ENCODE measurements around the gene MPV17. TPM values are rescaled to one million over a fixed set of nuclear protein-coding genes. Genes with fewer than 3 reads are reported as not detected.
A peak's percentile ranks its signal among the peaks of the same experiment; 100 is the strongest.

Gene MPV17
- total and polyA plus RNA-seq, 2 of the 13 experiments (the other 11 are each of a cell fraction or from before 2014, with no cell fraction given): 48.9 to 129 TPM

- TF ChIP-seq, protein P1, sequence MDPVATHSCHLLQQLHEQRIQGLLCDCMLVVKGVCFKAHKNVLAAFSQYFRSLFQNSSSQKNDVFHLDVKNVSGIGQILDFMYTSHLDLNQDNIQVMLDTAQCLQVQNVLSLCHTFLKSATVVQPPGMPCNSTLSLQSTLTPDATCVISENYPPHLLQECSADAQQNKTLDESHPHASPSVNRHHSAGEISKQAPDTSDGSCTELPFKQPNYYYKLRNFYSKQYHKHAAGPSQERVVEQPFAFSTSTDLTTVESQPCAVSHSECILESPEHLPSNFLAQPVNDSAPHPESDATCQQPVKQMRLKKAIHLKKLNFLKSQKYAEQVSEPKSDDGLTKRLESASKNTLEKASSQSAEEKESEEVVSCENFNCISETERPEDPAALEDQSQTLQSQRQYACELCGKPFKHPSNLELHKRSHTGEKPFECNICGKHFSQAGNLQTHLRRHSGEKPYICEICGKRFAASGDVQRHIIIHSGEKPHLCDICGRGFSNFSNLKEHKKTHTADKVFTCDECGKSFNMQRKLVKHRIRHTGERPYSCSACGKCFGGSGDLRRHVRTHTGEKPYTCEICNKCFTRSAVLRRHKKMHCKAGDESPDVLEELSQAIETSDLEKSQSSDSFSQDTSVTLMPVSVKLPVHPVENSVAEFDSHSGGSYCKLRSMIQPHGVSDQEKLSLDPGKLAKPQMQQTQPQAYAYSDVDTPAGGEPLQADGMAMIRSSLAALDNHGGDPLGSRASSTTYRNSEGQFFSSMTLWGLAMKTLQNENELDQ (CRISPR knock-in tag; IDR thresholded peaks at IDR 0.05; ENCODE audit: borderline replicate concordance): peak; percentile 8; the same call in 1 of the 2 replicates
- TF ChIP-seq ZNF496 (CRISPR knock-in tag; IDR thresholded peaks at IDR 0.05; ENCODE audit: insufficient replicate concordance) (no peak), HIC2 (CRISPR knock-in tag; IDR thresholded peaks at IDR 0.05; ENCODE audit: low read depth) (peak; percentile 29; the same call in 1 of the 2 replicates), ZNF160 (CRISPR knock-in tag; IDR thresholded peaks at IDR 0.05) (peak; percentile 95), ATF2 (CRISPR knock-in tag; IDR thresholded peaks at IDR 0.05) (peak; percentile 84; the same call in 1 of the 2 replicates), ELF4 (CRISPR knock-in tag; IDR thresholded peaks at IDR 0.05; ENCODE audit: borderline replicate concordance) (peak; percentile 63; the same call in 1 of the 2 replicates), ZNF564 (CRISPR knock-in tag; IDR thresholded peaks at IDR 0.05) (no peak), ZNF646 (CRISPR knock-in tag; IDR thresholded peaks at IDR 0.05) (no peak), CEBPB (IDR thresholded peaks at IDR 0.05; ENCODE audit: borderline replicate concordance, low read depth, low read length) (peak; percentile 66; the same call in 1 of the 2 replicates), TAF1 (CRISPR knock-in tag; IDR thresholded peaks at IDR 0.05) (peak; percentile 95), ZNF713 (CRISPR knock-in tag; IDR thresholded peaks at IDR 0.05) (no peak; the same call in 1 of the 2 replicates)
- TF ChIP-seq, protein P2, sequence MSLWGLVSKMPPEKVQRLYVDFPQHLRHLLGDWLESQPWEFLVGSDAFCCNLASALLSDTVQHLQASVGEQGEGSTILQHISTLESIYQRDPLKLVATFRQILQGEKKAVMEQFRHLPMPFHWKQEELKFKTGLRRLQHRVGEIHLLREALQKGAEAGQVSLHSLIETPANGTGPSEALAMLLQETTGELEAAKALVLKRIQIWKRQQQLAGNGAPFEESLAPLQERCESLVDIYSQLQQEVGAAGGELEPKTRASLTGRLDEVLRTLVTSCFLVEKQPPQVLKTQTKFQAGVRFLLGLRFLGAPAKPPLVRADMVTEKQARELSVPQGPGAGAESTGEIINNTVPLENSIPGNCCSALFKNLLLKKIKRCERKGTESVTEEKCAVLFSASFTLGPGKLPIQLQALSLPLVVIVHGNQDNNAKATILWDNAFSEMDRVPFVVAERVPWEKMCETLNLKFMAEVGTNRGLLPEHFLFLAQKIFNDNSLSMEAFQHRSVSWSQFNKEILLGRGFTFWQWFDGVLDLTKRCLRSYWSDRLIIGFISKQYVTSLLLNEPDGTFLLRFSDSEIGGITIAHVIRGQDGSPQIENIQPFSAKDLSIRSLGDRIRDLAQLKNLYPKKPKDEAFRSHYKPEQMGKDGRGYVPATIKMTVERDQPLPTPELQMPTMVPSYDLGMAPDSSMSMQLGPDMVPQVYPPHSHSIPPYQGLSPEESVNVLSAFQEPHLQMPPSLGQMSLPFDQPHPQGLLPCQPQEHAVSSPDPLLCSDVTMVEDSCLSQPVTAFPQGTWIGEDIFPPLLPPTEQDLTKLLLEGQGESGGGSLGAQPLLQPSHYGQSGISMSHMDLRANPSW (CRISPR knock-in tag; IDR thresholded peaks at IDR 0.05; ENCODE audit: borderline replicate concordance): peak; percentile 44
Measured at GRCh38 chr2:27322766-27323595, at the start of gene MPV17 (continued).

Data from HepG2 (cell line).